Measurements from ENCODE around the gene LIMS1. TPM values are rescaled to one million over a fixed set of nuclear protein-coding genes. Genes with fewer than 3 reads are reported as not detected.

The LIMS1 gene, protein sequence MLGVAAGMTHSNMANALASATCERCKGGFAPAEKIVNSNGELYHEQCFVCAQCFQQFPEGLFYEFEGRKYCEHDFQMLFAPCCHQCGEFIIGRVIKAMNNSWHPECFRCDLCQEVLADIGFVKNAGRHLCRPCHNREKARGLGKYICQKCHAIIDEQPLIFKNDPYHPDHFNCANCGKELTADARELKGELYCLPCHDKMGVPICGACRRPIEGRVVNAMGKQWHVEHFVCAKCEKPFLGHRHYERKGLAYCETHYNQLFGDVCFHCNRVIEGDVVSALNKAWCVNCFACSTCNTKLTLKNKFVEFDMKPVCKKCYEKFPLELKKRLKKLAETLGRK
- total RNA-seq = 148 and 258 TPM in 2 replicates

DNA sequence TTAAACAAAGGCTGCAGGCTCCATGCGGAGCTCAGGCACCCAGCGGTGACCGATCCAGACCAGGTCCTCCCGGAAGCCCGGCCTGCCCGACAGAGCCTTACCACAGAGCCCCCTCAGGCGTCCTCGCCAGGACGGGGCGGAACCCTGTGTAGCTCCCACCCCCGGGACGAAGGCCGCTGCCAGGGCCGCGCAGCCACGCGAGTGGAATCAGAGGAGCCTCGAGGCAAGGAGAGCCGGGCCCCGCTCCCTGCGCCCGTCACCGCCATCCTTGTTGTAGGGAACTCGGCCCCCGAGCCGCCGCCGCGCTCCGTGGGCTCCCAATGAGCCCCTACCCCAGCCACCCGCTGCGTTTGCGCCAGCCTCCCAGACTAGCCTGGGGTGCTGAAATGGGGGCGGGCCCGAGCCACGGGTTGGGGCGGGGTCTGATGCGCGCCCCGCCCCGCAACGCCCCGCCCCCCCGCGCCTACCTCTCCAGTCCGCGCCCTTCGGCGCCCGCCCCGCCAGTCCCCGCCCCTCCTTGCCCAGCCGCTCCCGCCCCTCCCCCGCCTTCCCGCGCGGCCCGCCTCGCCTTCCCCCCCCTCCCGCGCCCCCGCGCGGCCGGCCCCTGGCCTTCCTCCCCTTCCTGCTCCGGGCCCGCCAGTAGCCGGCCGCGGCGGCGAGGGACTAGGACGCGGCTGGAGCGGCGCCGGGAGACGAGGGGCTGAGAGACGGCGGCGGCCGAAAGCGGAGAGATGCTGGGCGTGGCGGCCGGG is at the start of gene LIMS1:
Gene LIMS1 (plus strand): TSS at position 639 of the 752 bp plus-strand sequence. CDS start 93 bp downstream, at position 732.

DNA sequence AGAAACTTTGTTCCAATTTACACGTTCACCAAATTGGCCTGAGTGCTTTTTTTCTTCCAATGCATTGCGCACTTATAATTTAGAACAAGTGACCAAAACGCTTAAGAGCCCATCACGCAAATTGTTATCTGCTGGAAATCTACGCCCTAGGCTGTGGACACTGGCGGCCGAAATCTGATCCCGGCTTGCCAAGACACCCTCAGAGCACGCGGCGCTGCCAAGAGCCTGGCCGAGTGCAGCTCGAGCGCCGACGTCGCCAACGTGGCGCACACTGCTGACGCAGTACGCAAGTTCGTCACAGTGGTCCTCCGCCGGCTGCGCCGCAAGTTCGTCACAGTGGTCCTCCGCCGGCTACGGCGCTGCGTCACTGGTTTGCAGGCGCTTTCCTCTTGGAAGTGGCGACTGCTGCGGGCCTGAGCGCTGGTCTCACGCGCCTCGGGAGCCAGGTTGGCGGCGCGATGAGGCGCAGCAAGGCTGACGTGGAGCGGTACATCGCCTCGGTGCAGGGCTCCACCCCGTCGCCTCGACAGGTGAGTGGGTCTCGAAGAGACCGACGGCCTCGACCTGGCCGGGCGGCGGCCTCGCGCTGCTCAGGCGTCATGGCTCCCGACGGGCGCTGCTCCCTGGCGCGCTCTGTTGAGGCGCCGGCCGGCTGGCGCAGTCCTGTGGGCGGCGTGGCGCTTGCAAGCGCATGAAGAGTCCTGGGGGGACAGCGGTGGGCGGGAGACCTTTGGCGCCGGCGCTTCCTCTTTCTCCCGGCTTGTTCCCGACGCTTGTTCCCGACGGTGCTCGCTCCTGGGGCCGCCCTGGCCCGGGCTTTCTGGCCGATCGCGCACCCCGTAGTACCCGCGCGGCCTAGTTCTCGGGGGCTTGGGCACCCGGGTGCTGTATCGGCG is 185.1 kb downstream of the LIMS1 start, which contains the start of gene RANBP2:
Gene RANBP2 (plus strand): TSS at position 334 of the 896 bp plus-strand sequence. CDS start 125 bp downstream, at position 459.

Small RNA genes within 50 kb of the gene (small RNA-seq; reads per million reads assigned to genes)
- not detected for gene AC010095.1 (ENCODE audit: low replicate concordance)

Other genes with a start within 250 kb of the LIMS1 start
- not detected in 2 replicates for gene SULT1C2, start 245.6 kb upstream of the LIMS1 start, total RNA-seq
- 0.14 TPM in 1 of 2 replicates, not detected in the other for gene SULT1C4, start 156.5 kb upstream of the LIMS1 start, total RNA-seq
- gene GCC2, start 85.3 kb upstream of the LIMS1 start, total RNA-seq = 25.6 and 26.2 TPM in 2 replicates
- gene RANBP2, start 185.0 kb downstream of the LIMS1 start, total RNA-seq = 64.1 and 97.5 TPM in 2 replicates